ENCODE measurements around the gene TMEM44. TPM values are rescaled to one million over a fixed set of nuclear protein-coding genes. Genes with fewer than 3 reads are reported as not detected.
A peak's percentile ranks its signal among the peaks of the same experiment; 100 is the strongest.

The TMEM44 gene
- total RNA-seq, 1 experiment from 2014 or later, result 4.9 TPM

DNA sequence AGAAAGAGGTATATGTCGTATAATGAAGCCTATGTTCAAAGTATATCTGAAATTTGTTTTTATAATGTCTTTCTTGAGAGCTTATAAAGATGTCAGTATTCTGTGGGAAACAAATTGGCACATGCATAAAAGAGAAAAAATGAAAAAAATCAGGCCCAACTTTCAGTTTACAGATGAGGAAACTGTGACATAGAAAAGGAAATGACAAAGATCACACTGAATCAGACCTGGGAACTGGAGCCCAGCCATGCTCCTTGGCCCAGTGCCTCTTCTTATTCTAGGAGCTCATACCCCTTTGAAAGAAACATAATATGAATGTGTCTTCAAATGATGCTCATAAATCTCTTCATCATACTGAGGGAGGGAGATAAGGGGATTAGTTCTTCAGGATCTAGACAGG, 48.4 kb downstream of the TMEM44 start:
- no peak for DNase-seq (ENCODE audit: extremely low read depth, low read depth)

DNA sequence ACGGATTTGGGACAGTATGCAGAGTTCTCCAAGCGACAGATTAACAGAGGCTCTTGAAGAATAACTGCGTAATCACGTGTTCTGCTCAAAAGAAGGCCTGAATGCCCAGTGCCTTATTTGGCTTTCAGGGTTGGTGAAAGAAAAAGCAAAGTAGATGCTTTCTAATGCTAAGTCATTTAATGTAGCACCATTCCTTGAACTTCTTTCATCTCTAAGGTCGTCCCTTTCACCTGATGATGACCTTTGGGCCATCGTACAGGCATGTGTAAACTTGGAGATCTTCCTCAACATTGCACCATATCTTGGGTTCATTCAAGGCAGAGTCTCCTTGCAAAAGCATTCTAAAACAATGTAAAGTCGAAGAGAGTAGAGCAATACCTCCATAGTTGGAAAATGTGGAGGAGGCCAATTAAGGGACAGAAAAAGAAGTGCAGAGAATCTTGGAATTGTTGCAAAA, 48.9 kb downstream of the TMEM44 start:
- DNase-seq (ENCODE audit: extremely low read depth, low read depth), result no peak

DNA sequence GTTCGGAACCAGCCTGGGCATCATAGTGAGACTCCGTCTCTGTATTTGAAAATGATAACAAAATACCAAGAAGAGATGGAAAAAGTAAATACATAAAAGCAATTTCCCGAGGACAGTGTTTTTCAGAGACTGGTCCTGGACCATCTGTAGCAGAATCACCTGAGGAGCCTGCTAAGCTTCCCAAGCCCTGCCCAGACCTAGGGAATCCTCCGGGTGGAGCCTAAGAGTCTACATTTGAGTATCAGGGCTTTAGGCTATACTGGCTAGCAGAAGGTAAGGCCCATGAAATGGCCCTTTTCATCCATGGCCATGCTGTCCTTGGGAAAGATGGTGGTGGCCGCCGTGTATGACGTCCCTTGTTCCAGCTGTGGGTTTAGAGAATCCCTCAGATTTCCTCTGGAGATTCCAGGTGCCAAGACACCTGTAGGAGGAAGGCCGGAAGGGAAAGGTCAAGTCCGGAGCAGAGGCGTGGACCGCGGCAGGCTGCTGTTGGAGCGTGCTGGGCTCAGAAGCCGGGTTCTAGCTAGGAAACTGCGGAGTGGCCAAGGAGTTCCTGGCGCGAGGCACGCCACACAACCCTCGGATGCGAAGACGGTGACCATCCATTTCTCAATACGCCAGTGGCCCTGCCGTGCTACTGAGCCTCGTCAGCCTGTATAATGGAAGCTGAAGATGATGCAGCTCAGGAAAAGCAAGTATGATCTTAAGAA, 50.9 kb downstream of the TMEM44 start:
- no peak for DNase-seq (ENCODE audit: extremely low read depth, low read depth)

DNA sequence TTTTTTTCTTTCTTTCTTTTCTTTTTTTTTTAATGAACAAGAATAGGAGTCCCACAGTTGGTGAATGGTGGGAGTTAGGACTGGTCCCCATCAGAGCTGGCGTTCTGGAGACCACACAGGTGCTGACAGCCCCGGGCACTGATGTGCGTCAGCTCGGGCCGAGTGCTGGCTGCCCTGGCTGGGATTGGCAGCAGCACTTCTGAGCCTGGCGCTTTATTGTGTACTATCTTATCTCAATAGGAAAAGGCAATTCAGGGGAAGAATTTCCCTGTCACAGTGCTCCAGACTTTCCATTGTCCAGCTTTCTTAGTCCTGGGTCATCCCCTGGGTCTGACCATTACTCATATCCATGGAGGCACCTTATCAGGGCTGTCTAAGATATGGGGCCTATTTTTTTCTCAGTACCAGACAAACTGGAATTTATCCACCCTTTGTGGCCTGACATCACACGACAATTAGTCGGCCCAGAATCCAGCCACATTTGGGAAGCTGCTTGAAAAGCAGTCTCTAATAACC, 54.1 kb downstream of the TMEM44 start:
- DNase-seq (ENCODE audit: extremely low read depth, low read depth), result no peak

DNA sequence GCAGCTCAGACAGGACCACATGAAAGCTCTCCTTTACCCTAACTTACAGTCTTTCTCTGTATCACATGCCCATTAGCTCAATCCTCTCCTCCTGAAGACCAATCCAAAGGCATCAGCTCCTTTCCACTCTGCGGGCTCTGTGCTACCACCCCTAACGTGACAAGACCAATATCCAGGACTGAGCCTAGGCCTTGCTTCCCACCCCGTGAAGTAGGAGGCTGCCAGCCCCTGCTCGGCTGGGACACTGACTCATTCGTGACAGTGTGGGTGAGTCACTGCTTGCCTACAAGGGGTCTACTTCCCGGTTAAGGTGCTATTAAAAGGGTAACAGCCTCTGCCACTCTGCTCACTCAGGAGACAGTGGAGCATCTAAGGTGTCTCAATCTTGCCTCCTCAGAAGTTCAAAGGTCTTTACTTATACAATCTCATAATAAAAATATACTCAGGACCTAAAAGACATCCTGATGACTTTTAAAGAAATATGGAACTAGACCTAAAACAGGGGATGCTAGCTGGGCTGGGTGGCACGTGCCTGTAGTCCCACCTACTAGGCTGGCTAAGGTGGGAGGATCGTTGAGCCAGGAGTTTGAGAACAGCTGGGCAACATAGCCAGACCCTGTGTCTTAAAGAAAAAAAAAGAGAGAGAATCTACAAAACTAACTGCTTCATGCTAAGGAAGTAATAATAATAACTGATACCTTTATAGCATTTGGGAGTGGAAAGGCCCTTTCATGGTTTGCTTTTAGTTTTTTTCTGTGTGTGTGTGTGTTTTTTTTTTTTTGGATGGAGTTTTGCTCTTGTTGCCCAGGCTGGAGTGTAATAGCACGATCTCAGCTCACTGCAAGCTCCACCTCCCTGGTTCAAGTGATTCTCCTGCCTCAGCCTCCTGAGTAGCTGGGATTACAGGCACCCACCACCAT, 55.0 kb downstream of the TMEM44 start:
- no peak for DNase-seq (ENCODE audit: extremely low read depth, low read depth)

DNA sequence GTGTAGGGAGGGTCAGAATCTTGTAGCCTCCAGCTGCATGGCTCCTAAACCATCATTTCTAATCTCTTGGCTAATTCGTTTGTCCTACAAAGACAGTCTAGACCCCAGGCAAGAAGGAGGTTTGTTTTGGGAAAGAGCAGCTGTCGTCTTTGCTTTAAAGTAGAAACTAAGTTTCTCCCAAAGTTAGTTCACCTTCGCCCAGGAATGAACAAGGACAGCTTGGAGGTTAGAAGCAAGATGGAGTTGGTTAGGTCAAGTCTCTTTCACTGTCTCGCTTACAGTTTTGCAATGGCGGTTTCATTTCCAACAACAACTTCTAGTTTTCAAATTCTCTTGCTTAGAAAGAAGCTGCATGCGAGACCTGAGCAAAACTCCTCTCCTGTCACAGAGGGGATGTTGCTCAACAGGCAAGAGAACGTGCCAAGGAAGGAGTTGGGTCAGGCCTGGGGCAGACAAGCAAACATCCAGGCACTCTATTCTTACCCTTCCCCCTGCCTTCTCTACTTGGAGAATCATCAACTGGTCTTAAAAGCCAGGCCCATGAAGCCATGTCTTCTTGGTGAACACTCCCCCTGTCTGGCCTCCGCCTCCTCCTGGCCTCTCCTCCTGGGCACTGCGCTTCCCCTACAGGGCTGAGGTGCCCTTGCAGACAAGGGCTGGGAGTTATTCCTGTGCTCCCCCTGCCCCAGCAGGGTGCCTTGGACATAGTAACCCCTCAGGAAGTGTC, 57.6 kb downstream of the TMEM44 start:
- DNase-seq (ENCODE audit: extremely low read depth, low read depth), result no peak

DNA sequence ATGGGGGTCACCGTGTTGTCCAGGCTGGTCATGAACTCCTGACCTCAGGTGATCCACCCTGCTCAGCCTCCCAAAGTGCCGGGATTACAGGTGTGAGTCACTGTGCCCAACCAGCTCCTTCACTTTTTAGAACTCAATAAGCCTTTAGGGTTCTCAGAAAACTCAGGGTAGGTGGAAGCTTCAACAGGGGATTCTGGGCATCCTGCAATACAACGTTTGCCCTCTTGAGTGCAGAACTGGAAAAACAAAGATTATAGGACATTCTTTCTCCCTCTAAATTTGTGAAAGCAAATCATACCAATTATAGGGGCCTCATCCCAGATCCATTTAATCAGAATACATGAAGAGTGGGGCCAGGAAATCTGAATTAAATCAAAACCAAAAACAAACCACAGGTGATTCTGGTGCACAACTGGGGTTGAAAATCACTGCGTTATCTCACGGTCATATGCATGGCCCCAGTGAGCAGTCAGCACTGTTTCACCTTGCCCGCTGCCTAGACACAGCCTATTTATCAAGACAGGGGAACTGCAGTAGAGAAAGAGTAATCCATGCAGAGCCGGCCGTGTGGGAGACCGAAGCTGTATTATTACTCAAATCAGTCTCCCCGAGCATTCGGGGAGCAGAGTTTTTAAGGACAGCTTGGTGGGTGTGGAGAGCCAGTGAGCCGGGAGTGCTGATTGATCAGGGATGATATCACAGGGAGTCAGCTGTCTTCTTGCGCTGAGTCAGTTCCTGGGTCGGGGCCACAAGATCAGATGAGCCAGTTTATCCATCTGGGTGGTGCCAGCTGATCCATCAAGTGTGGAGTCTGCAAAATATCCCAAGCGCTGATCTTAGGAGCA, 58.4 kb downstream of the TMEM44 start:
- no peak for DNase-seq (ENCODE audit: extremely low read depth, low read depth)

DNA sequence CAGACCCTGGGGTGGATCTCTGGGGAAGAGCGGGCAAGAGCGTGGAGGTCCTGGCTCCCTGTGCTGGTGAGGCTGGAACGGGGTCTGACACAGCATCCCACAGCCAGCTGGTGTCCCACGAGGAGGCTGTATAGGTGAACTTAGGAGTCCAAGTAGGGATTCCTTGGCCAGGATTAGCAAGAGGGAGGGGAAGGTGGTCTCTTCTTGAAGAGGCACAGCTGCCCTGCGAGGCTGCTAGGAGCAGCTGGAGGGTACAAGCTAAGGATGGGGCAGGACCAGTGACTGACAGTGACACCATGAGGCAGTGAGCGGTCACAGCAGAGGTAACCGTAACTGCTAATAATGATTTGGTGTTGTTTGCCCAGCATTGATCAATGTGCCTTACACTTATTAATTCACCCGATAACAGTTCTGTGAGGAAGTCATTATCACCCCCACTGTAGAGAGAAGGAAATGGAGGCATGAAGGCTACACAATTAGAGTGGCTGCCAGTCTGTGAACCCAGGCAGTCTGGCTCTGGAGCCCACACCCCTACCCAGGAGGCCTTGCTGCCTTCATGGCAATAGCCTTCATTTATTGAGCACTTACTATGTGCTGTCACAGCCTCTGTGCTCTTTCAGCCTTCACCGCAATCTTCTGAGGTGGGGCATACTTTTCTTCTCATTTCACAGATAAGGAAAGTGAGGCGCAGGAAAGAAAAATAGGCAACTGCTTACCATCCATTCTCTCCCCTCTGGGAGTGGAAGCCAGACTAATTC, 59.4 kb downstream of the TMEM44 start:
- peak; percentile 37 for DNase-seq (ENCODE audit: extremely low read depth, low read depth)

DNA sequence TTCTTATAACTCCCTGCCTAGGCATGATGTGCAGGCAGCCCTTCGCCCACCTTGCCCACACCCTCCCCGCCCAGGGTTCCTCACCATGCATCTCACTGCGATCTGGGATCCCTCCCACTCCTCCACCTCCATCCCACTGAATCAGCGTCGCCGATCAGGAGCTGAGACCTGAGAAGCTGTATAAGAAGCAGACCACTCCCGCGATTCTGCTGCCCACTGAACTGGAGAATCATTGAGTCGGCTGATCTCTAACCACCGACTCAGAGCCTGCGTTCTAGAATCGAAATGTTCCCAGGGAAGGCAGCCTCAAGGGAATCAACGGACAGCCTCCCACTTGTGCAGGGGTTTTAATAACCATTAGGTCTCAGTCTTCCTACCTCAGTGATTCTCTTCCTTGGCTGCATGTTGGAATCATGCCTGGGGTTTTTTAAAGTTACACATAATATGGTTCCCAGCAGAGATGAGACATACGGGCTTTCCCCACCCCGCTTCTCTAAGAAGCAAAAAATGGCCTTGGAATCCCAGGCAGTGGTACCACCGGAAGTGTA, 60.2 kb downstream of the TMEM44 start:
- no peak for DNase-seq (ENCODE audit: extremely low read depth, low read depth)

DNA sequence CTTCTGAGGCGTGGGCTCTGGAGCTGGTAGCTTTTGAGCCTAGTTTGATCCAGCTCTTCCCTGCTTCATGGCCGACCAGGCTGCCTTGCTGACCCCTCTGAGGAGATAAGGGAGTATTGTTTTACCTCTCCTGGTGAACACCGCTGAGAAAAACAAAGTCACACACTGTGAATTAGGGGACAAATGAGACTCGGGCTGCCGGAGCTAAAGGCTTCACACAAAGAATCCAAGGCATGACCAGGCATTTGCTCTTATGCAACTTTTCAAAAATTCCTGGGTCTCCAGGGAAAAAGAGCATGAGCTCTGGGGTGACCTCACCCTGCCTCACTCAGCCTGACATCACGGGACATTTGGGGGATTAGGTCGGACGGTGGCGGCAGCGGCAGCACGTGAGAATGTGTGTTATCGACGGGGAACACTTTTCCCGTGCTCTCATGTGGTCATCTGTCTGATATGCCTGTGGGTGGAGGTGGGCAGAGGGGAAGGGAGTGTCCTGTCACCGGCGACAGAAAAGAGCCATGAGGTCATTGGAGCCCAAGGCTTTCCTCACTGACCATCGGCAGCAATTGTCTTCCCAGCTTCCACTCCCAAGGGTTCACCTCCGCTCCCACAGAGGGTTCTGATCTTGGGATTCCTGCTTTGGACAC, 61.0 kb downstream of the TMEM44 start:
- DNase-seq (ENCODE audit: extremely low read depth, low read depth), result peak; percentile 50

DNA sequence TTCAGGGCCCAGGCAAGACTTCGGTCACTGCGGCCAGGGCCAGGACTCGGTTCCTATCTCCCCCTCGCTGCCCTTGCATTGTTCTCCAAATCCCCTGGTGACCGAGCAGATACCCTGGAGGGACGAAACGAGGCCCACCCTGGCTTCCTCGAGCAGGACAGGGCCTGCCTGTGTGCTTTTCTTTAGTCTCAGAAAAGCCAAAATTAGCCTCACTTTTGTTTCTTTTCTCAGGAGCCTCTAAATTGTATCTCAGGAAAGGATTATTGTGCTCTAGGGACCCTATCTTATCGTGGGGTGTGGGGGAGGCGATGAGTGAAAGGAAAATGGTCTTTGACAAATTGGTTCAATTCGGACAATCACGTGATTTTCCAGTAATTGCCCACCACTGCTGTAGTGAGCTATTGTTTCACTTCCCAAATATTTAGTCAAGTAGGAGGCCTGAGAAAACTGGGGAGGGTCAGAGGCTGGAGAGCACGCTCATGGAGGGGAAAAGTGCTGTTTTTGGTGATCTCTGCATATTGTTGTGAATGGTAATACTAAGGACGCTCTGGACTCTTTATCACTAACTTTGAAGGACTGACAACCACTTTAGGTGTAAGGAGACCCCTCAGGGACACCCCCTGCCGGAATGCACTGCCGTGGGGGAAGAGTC, 61.6 kb downstream of the TMEM44 start:
- no peak for DNase-seq (ENCODE audit: extremely low read depth, low read depth)

DNA sequence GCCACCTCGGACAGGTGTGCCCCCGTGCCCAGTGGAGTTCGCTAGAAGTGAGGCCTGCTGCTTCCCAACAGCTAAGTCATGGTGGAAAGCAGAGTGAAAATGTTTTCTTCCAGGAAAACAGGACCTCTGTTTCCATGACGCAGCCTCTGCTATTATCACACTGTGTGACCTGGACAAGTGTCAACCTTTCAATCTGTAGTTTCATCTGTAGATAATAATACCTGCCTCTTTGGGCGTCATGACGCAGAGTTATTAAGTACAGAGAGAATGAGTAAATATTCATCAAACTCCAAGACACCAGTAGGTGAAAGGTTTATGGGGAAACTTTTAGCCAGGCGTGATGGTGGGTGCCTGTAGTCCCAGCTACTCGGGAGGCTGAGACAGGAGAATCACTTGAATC, 62.3 kb downstream of the TMEM44 start:
- no peak for DNase-seq (ENCODE audit: extremely low read depth, low read depth)

DNA sequence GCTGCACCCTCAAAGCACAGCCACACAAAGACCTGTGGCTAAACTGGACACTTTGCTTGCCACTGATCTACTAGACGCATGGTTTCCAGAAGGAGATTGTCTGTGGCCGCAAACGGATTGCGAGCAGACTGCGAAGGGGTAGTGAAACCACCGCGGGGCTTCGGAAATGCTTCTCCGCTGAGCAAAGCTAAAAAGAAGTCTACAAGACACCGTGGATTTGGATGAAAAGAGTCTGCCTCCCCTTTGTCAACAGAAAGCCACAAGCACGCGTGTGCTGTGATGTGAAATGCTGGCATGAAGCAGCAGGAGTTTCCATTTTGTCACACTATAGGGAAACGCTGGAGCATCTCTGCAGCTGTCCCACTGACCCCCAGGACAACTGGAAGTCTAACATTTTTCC, 63.0 kb downstream of the TMEM44 start:
- DNase-seq (ENCODE audit: extremely low read depth, low read depth), result no peak

DNA sequence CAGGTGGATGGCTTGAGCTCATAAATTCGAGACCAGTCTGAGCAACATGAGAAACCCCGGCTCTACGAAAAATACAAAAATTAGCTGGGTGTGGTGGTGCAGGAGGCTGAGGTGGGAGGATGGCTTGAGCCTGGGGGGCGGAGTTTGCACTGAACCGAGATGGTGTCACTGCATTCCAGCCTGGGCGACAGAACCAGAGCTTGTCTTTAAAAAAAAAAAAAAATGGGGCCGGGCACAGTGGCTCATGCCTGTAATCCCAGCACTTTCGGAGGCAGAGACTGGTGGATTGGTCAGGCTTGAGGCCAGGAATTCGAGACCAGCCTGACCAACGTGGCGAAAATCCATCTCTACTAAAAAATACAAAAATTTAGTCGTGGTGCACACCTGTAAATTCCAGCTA, 64.0 kb downstream of the TMEM44 start:
- DNase-seq (ENCODE audit: extremely low read depth, low read depth), result no peak

DNA sequence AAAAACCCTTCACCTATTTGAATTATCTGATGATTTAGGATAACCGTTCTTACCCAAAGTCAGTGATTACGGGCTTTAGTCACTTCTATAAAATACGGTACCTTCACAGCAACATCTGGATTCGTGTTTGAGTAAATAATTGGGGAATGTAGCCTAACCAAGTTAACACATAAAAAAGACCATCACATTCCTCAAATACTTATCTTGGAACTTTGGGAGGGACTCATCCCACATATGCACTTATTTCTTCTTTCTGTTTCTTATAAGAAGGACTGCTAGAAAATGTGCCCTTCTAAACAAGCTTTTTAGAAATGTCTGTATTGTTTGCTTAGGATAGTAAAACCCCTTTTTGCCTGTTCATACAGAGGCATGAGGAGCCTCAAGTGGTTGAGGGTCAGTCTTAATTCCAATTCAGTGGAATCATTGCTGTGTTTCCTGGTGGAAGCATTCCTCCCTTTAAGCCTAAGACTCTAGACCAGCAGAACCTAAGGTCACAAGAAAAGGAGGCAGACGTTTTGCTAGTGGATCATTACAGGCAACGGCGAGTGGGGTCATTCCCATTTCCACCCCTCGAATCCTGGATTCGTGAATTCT, 67.5 kb downstream of the TMEM44 start:
- DNase-seq (ENCODE audit: extremely low read depth, low read depth), result no peak

DNA sequence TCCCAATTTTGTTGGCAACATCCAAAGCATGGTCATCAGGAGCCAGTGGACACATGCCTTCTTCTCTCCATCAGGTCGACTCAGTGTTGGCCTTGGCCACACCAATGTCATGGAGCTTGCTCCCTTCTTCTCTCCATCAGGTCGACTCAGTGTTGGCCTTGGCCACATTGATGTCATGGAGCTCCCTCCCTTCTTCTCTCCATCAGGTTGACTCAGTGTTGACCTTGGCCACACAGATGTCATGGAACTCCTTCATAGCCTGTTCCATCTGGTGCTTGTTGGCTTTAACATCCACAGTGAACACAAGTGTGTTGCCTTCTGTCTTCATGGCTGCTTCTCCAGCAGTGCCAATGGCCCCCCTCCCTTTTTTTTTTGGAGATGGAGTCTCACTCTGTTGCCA, 70.2 kb downstream of the TMEM44 start:
- DNase-seq (ENCODE audit: extremely low read depth, low read depth), result no peak

DNA sequence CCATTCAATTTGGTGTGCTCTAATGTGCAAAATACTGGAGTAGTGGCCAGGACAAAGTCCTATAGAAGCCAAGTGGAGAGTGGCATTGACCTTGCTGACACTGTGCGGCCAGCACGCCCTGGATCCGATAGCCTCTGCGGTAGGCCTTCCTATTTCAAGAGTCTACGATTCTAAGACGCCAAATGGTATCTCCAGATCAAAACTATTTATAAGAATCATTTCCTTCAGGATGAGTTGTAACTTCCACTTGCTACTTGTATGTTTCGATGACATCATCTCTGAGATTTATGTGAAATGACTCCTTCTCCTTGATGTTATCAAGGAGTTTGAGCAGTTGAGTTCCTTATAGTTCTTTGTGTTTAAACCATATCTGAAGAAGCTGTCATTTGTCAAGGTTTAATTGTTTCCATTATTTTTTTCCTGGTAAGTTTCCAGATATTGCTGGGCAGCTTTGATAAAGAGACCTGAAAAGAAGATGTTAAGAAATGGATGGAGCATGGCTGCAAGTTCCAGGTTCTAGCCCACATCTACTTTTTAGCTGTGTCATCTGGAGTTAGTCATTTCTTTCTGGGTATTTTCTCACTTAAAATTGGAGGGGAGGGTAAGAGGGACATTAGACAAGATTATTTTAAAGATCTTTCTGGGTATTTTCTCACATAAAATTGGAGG, 71.8 kb downstream of the TMEM44 start:
- no peak for DNase-seq (ENCODE audit: extremely low read depth, low read depth)

Measured in NCI-H460 (cell line).